HG02571 (cell line): ENCODE data around the gene DOCK8.
A peak's percentile ranks its signal among the peaks of the same experiment; 100 is the strongest.

Source experiments
- ATAC-seq: cut with Tn5 transposase; IDR thresholded peaks from one replicate; pipeline ENCODE4 v1.9.1; 2021; ENCODE audit warnings: mild to moderate bottlenecking, moderate library complexity; ENCODE audit not compliant: unreplicated experiment

Gene DOCK8

DNA sequence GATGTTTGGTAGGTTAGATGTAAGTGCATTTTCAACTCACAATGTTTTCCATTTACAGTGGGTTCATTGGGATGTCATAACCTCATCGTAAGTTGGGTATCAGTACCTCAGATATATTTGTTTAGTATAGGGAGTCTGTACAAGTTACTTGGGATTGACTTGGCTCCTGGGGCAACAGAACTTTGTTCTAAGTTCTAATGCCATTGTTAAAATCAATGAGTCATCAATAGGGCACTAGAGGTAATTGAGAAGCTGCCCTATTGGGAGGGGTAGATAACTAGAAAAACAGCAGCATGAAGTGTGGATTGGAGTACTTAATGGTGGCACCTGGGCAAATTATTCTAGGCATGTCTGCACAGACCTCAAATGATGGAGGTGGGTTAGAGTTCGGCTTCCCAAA is 272.8 kb downstream of the DOCK8 start:
- no peak for ATAC-seq

DNA sequence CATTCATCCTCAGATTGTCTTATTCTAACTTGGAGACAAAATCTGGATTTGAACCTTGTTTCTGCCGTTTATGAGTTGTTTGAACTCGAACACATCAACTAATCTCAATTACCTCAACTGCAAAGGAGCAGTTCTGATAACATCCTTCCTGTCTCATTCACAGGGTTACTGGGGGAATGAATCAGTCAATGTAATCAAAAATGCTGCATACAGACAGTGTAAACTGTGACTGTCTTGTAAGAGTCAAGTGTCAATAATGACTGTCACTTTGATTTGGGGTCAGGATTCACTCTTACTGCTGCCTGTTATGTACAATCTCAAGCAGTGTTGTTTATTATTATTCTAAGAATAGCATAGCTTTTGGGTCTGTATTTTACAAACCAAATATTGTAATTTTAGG is 273.8 kb downstream of the DOCK8 start:
- no peak for ATAC-seq

DNA sequence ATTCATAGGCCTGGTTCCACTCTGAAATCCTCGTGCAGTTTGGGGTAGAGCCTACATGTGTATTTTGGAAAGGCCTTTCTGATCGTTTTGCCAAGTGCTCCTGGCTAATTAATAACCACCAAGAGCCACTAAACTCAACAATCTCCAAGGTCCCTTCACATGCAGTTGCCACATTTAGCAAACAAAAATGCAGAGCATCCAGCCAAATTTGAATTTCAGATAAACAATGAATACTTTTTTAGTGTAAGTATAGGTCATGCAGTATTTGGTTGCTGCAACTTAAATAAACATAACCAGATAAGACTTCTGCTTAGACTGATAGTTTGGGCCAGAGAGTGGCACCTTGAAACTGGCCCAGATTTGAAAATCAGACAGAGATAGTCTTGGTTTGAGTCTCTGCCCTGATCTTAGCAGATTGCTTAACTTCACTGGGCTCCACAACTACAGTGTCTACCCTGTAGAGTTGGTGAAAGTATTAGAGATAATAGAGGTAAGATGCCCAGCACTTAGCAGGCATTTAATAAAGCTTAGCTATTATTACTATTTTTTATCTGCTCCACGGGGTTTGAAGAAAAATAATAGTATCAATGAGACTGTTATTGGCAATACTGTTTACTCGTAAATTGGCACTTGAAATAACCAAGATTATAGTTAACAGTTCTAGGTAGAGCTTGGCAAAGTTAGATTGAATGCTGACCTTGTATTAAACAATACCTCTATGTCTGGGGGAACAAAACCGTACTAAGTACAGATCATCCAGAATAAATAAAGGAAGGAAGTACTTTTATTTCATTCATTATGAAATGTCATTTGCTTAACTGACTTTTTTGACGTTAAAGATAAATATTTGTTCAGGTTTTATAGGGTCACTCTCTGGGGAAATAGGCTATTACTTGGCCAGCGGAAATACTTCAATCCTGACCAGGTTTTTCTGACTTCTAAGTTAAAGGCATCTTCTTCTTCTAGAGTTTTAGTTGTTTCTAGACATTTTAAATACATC is 274.8 kb downstream of the DOCK8 start:
- ATAC-seq: no peak

GRCh38 chr9:494764-495163 is 280.1 kb downstream of the DOCK8 start:
- no peak for ATAC-seq

DNA sequence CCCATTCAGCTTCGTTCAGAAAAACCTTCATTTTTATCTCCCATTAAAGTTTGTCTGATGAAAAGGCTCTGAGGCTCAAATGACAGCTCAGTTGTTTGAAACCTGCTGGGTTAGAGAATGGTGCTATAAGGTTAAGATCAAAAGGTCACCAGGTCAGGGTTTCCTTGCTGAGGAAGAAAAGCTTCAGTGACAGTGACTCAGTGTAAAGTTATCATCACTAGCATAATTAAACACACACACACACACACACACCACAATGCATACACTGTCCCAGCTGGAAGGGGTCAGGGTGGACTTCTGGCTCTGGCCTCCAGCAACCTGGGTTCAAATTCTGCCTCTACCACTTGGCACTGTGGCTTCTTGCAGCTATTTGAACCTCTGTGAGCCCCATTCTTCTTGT is 281.1 kb downstream of the DOCK8 start:
- ATAC-seq: no peak

DNA sequence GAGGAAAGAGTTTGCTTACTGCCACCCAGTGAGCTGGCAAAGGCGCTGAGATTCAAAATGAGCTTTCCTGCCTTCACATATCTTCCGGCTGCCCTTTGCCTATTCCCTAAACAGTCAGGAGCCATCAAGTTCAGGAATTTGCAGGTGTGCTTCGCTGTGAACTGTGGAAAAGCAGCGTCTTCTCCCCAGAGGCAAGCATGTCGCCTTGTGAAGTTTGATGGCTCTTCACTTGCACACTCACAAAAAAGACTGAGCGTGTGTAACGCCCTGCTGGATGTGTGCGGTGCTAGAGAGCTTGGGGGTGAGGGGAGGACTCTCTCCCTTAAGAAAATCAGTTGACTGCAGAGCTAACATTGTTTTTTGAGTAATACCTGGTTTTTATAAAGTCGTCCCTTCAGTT is 288.7 kb downstream of the DOCK8 start:
- ATAC-seq: no peak

- ATAC-seq: peak; percentile 86
These were observed 289.5 kb downstream of the DOCK8 start, which contains the start of gene KANK1 for GRCh38 chr9:503881-504852. KANK1 (plus strand) TSS chr9:504695.

- ATAC-seq: peak; percentile 19
These were observed 290.5 kb downstream of the DOCK8 start for GRCh38 chr9:504921-505740.

- ATAC-seq: no peak
These were observed 291.0 kb downstream of the DOCK8 start for GRCh38 chr9:505741-506059.

GRCh38 chr9:506281-506680 is 291.6 kb downstream of the DOCK8 start:
- ATAC-seq: no peak

- ATAC-seq: no peak
These were observed 297.2 kb downstream of the DOCK8 start for GRCh38 chr9:511861-512260.

- ATAC-seq: no peak
These were observed 298.0 kb downstream of the DOCK8 start for GRCh38 chr9:512555-513272.
